HG03066 (cell line): ENCODE data around the gene ITIH3.

Experiments used
- ATAC-seq: cut with Tn5 transposase; IDR thresholded peaks from one replicate; pipeline ENCODE4 v1.9.1; 2021; ENCODE audit warnings: low read depth; ENCODE audit not compliant: unreplicated experiment

ITIH3 gene

GRCh38 chr3:52779011-52779836 is 15.4 kb upstream of the ITIH3 start:
- no peak for ATAC-seq

DNA sequence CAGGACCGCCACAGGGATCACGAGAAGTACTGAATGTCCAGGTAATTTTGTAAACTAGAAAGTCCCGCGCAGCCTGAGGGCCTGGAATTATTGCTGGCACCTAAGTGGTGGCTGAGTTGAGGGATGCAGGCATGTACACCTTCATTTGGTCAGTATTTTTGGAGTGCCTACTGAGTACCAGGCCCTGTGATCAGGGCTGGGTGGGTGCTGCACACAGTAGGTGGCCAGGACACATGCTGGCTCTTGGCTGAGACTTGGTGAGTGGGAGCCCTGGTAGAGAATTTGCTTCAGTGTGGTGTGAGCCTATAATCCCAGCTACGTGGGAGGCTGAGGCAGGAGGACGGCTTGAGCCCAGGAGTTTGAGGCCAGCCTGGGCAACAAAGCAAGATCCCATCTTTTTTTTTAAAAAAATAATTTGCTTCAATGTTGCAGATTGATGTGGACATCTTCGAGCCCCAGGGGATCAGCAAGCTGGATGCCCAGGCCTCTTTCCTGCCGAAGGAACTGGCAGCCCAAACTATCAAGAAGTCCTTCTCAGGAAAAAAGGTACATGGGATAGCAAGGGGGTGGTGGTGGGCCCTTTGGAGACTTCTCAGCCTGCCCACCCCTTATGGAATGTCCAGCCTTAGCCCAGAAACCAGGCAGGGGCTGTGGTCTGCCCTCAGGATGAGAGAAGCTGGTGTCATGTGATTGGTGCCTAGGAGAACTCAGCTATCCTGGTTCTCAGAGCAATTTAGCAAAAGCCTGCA is 14.6 kb upstream of the ITIH3 start:
- no peak for ATAC-seq

- no peak for ATAC-seq
Observed at GRCh38 chr3:52781741-52782140, 12.9 kb upstream of the ITIH3 start.

DNA sequence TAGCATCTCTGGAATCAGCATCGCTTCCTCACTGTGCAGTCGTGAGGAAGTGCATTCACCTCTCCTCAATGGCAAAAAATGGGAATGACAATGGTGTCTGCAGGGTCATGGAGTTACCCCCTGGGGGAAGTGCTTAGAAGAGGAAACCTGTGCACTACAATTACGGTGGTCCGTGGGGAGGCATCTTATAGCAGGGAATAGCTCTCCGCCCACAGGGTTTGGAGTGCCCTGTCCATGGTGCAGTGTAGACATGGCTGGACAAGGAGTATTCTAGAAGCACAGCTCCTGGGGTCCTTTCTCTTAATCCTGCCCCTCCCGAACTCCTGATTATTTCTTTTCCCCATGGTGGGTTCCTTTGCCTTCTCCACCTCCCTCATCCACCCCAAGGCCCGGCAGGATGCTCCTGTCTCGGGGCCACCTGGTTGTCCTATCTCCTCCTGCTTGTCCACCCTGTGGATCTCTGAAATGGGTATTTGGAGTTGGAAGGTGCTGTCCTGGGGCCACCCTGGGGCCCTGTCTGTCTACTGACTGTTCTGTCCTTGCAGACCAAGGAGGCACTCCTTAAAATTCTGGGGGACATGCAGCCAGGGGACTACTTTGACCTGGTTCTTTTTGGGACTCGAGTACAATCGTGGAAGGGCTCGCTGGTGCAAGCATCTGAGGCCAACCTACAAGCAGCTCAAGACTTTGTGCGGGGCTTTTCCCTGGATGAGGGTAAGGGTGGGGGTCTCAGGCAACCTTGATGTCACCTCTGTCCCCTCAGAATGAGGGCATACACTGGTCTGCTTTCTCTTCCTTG is 12.0 kb upstream of the ITIH3 start:
- ATAC-seq = no peak

DNA sequence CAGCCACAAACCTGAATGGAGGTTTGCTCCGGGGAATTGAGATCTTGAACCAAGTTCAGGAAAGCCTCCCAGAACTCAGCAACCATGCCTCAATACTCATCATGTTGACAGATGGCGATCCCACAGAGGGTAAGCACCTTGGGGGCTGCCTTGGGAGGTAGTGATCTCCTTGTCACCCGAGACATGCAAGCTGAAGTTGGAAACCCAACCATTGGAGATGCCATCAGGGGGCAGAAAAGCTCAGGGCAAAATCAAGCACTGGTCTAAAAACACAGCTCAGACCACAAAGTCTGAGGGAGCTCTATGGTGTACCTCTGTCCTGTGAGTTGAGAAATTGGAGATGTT is 11.4 kb upstream of the ITIH3 start:
- no peak for ATAC-seq

DNA sequence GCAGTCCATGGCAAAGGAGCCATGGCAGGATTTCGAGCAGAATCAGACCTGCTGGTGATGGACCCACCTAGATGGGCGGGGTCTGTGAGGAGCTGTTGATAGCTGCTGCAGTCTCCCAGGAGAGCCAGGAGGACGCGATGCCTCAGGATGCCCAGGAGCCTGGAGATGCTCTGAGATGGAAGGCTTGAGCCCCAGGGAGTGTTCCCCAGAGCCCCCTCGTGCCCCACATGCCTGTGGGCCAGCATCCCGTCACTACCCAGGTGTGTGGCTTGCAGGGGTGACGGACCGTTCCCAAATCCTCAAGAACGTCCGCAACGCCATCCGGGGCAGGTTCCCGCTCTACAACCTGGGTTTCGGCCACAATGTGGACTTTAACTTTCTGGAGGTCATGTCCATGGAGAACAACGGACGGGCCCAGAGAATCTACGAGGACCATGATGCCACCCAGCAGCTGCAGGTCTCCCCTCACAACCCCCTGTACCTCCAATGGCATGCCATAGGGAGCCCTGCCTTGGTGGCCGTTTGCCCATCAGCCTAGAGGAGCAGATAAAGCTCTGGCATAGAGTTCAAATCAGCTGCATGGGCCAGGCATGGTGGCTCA is 10.5 kb upstream of the ITIH3 start:
- ATAC-seq = no peak

- no peak for ATAC-seq
Observed at GRCh38 chr3:52784931-52785590, 9.5 kb upstream of the ITIH3 start.

- no peak for ATAC-seq
Observed at GRCh38 chr3:52786330-52787215, 8.0 kb upstream of the ITIH3 start.

- no peak for ATAC-seq
Observed at GRCh38 chr3:52787246-52787645, 7.3 kb upstream of the ITIH3 start.

GRCh38 chr3:52787672-52788625 is 6.6 kb upstream of the ITIH3 start:
- ATAC-seq = no peak

- no peak for ATAC-seq
Observed at GRCh38 chr3:52788890-52789745, 5.5 kb upstream of the ITIH3 start.

DNA sequence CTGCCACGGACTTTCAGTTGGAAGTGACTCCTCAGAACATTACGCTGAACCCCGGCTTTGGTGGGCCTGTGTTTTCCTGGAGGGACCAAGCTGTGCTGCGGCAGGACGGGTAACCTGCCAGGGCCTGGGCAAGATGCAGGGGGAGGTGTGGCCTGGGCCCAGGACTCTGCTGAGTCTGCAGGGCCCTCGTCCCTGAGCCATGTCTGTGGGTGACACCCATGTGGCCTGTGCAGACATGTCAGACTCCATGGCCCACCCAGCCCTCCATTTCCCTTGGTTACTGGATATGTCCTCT is 4.9 kb upstream of the ITIH3 start:
- no peak for ATAC-seq

- ATAC-seq = no peak
Observed at GRCh38 chr3:52790337-52790736, 4.3 kb upstream of the ITIH3 start.

GRCh38 chr3:52790741-52791140 is 3.9 kb upstream of the ITIH3 start:
- ATAC-seq = no peak

DNA sequence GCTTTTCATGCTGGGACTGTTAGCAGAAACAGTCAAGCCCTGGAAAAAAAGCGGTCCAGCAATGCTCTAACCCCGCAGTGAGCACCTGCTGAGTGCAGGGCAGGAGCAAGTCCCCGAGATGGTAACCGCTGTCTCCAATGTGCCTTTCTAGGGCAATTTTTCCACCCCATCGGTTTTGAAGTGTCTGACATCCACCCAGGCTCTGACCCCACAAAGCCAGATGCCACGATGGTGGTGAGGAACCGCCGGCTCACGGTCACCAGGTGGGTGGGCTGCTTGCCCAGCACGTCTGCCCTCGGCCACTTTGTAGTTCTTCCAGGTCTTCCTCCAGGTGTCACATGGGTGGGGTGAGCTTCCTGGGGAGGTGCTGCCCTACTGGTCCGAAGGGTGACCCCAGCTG is 3.2 kb upstream of the ITIH3 start:
- ATAC-seq = no peak

DNA sequence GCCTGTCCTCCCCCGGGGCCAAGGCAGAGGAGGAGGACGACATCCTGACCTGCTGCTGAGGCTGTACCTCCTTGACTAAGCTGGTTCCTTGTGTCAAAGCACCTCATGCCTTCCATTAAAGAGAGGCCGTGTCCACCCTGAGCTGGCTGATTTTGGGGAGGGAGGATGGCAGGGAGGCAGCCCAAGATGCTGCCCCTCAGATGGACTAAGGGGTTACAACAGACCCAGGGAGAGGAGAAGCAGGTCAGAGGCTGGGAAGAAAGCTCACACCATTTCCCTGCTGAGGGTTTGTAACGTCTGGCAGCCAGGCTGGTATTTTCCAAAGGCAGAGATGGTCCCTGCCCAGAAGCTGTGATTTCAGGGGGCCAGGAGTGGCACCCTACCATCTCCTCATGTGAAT is 2.7 kb upstream of the ITIH3 start:
- no peak for ATAC-seq

GRCh38 chr3:52792413-52792812 is 2.2 kb upstream of the ITIH3 start:
- ATAC-seq = no peak
